GM19328 (cell line): Measurements from ENCODE around the gene PAX2.

Experiments used
- ATAC-seq: cut with Tn5 transposase; IDR thresholded peaks from one replicate; pipeline ENCODE4 v1.9.1; 2021; ENCODE audit warnings: mild to moderate bottlenecking, moderate library complexity; ENCODE audit not compliant: unreplicated experiment

The PAX2 gene

DNA sequence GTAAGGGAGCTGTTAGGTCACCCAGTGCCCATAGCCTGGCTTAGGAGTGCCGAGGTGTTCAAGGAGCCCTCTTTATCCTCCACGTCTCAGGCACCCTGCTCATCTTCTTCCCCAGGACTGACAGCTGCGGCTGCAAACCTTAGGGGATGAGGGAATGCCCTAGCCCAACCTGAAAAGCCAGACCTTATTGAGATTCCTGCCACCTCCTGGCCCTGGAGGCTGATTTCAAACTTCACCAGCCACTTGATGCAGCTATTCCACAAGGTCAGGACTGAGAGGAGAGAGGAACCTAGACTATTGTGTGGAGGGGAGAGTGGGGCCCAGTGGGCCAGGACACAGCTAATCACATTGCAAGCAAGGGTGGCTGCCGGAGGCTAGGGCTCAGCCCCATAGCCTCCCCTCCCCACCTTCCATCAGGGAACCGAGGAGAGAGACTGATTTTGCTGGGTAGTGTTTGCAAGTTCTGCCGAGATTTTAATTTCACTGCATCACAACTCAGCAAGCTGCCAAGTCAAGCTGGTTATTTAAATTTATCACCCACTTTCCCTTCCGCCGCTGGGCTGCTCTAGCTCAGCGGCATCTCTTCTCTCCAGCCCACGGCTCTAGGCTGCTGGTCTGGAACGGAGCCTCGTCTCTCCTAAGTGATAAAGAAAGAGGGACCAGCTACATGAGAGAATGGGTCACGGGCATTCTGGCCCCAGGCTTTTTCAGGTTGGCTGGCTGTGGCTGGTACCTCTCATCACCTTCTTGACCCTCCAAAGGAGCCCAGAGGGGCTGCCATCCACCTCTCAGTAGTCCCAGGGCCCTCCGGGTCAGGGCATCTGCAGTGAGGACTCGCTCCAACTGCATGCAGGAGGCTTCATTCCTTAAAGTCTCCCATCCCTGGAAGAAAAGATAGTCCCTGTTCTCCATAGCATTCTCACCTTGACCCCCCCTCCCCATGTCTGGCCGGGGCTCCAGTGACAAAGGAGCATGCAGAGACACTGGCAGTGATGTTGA lies 66.7 kb downstream of the PAX2 start:
- no peak for ATAC-seq

DNA sequence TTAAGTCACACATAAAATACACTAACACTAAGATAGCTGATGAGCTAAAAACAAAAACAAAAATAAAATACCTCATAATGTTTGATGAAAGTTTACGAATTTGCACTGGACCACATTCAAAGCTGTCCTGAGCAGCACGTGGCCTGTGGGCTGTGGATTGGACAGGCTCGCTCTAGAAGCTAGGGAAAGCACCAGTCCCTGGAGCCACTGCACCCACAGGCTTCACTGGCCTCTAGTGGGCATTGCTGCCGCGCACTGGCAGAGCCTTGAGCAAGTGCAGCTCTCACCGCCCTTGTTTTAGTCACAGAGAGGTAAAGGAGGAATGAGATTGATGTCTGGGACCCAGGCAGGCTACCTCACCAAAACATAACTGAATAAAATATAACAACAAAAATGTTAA lies 67.6 kb downstream of the PAX2 start:
- no peak for ATAC-seq

DNA sequence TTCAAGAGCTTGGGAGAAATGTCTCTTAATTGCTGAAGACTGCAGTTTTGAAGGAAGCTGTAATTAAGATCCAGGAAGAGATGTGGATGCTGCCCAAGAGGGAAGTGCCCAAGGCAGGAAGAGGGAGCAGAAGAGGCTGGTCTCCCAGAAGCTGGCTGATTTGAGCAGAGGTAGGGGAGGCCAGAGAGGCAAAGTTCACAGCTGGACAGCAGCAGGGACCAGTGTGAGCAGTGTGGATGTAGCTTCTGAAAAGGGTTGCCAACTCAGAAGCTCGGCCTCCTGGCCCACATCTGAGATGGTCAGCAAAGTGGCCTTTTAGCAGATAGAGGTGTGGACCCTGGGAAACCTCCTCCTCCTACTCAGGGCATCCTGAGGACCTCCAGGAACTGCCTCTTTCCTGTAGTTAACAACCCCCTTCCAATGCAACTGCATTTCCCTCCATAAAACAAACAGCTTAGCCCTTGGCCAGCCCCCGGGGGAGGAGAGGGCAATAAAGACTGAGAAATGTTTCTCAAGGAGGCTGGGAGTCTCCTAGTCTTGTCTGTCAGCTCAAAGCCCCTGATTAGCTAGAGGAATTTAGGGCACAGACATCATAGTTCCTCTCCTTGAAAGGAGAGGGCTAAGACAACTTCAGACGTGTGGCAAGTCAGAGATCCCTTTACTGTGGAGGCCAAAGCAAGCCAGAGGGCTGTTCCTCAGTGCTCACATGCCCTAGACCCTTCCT lies 69.5 kb downstream of the PAX2 start:
- ATAC-seq = no peak

DNA sequence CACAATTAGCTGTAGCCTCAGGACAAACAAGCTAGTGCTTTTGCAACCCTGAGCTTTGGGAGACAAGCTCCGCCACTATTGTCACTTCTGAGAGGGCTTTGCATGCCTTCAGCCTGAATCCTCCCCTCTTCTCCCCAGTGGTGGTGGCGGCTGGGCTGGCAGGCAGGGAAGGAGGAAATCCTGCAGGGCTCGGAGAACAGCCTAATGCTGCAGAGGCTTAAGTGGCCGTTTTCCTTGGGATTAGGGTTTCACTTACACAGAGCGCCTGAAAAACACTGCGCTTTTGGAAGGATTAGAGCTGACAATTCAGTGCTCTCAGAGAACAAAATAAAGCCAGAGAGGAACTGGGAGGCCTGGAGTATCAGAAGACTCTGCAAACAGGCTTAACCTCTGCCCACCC lies 71.3 kb downstream of the PAX2 start:
- ATAC-seq = no peak

DNA sequence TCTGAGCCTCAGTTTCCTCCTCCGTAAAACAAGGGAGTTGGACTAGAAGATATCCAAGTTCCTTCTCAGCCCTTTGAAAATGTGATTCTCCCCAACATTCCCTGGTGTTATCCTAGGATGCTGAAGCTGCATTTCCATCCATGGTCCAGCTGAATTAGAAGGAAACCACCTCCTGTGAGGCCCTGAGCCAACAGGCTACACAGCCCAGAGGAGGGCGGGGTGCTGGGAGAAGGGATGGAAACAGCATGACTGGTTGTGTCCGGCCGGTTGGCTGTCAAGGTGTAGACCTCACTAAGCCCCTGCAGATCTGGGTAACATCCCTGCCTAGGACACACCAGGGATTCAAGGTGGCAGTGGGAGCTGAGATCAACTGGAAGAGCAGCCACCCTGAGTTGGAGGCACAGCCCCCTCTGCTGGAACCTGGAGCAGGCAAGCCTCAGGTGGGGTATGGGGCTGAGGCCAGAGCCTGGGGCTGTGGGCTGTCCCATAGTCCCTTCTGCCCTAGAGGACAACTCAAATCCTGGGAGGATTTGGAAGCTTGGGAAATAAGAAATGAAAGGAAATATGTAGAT lies 72.0 kb downstream of the PAX2 start:
- no peak for ATAC-seq

DNA sequence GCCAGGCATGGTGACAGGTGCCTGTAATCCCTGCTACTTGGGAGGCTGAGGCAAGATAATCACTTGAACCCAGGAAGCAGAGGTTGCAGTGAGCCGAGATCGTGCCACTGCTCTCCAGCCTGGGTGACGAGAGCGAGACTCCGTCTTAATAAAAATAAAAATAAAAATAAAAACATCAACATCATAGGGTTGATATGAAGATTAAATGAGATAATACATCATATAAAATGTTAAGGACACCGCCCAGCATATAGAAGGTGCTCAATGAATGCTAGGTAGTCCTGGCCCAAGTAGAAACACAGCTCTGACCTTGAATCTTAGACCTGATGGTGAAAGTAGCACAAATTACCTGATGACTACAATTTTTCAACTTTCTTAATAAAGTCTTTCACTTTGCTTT lies 74.0 kb downstream of the PAX2 start:
- no peak for ATAC-seq

DNA sequence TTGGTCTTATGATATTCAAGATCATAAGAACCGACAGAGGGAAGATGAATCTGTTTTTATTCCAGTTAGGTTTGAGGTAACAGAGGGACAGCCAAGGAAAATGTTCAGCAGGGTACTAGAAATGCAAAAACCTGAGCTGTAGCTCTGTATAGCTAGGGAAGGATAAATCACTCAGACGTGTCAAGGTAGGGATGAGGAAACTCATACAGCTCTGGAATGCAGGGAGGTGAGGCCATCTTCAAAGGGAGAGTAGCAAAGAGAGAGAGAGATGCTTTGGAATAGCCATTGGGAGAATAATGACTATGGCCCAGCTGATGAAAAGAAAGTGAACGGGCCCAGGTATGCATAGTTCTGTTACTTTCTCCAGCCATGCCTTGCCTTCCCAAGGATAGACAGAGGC lies 77.8 kb downstream of the PAX2 start:
- no peak for ATAC-seq

DNA sequence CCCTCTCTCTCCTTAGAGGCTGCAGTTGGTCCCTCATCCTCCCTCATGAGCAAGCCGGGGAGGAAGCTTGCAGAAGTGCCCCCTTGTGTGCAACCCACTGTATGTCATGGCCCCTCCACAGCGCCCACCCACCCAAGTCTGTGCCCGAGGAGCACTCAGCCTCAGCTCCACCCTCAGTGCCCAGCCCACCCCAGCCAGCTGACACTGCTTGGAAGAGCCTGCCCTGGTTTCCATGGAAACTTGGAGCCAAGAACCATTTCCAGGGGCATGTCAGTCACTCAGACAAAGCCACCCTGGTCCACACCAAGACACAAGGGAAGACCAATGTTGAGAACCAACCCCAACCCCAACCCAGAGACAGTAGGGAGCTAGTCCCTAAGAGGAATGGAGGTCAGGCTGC lies 79.5 kb downstream of the PAX2 start:
- ATAC-seq = no peak

DNA sequence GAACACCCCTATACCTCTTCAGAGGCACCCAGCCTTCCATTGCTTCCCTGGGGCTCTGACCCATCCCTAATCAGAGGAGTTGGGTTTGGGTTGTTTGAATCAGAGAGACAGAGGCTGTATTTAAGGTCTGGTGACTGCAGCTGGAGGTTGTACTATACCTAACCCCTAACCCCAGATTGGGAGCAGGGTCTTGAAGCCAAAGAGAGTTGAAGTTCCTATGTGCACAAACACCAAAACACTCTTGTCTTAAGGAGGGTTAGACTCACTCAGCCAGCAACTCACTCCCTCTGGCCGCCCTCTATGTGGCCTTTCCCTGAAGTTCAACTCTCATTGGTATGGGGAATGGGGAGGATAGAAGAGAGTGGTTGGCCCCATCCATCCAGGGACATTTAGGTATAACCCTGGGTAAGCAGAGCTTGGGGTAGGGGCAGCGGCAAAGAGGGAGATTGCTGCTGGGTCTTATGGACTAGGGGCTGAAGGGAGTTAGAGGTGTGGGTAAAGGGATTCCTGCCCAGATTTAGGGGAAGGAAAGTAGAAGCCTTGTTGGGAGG lies 80.0 kb downstream of the PAX2 start:
- no peak for ATAC-seq

DNA sequence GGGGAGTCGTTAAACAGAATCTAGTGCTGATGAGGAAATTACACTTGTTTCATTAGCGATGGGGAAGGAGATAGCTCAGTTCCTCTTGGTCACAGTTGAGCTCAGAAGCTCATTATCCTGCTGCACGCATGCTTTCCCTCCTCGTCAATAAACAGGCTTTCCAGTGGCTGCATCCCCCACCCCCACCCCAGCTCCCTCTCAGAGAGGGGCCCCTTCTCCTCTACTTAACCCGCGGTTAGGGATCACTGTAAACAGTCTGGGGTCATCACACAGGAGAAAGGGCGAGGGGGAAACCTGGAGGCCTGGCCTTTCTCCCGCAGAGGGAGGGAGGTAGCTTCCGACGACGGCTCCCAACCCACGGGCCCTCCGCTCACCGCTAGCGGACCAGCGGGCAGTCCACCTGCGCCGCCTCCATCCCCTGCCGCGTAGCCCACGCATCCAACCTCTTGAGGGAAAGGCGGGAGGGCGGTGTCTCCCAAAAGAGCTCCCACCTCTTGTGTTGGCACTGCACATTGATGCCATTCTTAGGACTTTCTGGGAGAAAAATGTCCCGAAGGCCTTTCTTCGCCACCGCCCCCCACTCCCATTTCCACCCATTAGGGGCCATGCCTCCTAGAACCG lies 80.8 kb downstream of the PAX2 start:
- no peak for ATAC-seq

DNA sequence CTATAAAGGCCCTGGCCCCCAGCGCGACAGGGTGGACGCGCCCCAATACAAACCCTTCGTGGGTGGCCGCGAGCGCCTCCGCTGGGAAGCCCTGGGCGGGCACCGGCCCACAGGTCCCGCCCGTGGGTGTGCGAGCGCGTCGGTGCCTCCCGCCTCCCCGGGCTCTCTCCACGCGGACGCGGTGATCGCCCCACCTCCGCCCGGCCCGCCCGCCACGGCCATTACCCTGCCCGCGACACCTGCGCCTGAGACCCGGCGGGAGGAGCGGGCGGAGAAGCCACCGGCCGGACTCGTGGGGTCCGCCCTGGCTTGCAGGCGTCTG lies 81.2 kb downstream of the PAX2 start:
- ATAC-seq = no peak

DNA sequence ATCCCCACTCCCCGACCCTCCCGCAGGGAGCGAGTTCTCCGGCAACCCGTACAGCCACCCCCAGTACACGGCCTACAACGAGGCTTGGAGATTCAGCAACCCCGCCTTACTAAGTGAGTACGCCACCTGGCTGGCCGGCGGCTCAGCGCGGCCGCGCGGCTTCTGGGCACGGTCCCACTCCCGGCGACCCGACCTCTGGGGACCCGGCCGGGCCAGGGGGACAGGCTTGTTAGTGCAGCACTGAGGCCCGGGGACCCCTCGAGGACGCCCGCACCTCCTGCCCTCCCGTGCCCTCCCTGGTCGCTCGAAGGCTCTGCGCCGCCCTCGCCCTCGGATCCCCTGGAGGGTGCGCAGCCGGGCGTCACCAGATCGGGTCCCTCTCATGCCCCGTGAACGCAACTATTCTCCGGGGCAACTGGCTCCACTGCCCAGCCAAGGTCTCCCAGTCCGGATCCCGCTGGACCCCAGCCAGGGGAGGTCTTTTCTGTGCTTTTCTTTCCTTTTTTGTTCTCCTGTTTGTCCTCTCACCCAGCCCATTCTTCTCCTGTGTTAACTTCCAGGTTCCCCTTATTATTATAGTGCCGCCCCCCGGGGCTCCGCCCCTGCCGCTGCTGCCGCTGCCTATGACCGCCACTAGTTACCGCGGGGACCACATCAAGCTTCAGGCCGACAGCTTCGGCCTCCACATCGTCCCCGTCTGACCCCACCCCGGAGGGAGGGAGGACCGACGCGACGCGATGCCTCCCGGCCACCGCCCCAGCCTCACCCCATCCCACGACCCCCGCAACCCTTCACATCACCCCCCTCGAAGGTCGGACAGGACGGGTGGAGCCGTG lies 81.8 kb downstream of the PAX2 start:
- no peak for ATAC-seq

DNA sequence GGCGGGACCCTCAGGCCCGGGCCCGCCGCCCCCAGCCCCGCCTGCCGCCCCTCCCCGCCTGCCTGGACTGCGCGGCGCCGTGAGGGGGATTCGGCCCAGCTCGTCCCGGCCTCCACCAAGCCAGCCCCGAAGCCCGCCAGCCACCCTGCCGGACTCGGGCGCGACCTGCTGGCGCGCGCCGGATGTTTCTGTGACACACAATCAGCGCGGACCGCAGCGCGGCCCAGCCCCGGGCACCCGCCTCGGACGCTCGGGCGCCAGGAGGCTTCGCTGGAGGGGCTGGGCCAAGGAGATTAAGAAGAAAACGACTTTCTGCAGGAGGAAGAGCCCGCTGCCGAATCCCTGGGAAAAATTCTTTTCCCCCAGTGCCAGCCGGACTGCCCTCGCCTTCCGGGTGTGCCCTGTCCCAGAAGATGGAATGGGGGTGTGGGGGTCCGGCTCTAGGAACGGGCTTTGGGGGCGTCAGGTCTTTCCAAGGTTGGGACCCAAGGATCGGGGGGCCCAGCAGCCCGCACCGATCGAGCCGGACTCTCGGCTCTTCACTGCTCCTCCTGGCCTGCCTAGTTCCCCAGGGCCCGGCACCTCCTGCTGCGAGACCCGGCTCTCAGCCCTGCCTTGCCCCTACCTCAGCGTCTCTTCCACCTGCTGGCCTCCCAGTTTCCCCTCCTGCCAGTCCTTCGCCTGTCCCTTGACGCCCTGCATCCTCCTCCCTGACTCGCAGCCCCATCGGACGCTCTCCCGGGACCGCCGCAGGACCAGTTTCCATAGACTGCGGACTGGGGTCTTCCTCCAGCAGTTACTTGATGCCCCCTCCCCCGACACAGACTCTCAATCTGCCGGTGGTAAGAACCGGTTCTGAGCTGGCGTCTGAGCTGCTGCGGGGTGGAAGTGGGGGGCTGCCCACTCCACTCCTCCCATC lies 82.7 kb downstream of the PAX2 start:
- ATAC-seq = no peak

DNA sequence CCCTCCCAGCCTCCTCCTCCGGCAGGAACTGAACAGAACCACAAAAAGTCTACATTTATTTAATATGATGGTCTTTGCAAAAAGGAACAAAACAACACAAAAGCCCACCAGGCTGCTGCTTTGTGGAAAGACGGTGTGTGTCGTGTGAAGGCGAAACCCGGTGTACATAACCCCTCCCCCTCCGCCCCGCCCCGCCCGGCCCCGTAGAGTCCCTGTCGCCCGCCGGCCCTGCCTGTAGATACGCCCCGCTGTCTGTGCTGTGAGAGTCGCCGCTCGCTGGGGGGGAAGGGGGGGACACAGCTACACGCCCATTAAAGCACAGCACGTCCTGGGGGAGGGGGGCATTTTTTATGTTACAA lies 83.3 kb downstream of the PAX2 start:
- no peak for ATAC-seq

DNA sequence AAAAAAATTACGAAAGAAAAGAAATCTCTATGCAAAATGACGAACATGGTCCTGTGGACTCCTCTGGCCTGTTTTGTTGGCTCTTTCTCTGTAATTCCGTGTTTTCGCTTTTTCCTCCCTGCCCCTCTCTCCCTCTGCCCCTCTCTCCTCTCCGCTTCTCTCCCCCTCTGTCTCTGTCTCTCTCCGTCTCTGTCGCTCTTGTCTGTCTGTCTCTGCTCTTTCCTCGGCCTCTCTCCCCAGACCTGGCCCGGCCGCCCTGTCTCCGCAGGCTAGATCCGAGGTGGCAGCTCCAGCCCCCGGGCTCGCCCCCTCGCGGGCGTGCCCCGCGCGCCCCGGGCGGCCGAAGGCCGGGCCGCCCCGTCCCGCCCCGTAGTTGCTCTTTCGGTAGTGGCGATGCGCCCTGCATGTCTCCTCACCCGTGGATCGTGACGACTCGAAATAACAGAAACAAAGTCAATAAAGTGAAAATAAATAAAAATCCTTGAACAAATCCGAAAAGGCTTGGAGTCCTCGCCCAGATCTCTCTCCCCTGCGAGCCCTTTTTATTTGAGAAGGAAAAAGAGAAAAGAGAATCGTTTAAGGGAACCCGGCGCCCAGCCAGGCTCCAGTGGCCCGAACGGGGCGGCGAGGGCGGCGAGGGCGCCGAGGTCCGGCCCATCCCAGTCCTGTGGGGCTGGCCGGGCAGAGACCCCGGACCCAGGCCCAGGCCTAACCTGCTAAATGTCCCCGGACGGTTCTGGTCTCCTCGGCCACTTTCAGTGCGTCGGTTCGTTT lies 83.9 kb downstream of the PAX2 start:
- ATAC-seq = no peak

DNA sequence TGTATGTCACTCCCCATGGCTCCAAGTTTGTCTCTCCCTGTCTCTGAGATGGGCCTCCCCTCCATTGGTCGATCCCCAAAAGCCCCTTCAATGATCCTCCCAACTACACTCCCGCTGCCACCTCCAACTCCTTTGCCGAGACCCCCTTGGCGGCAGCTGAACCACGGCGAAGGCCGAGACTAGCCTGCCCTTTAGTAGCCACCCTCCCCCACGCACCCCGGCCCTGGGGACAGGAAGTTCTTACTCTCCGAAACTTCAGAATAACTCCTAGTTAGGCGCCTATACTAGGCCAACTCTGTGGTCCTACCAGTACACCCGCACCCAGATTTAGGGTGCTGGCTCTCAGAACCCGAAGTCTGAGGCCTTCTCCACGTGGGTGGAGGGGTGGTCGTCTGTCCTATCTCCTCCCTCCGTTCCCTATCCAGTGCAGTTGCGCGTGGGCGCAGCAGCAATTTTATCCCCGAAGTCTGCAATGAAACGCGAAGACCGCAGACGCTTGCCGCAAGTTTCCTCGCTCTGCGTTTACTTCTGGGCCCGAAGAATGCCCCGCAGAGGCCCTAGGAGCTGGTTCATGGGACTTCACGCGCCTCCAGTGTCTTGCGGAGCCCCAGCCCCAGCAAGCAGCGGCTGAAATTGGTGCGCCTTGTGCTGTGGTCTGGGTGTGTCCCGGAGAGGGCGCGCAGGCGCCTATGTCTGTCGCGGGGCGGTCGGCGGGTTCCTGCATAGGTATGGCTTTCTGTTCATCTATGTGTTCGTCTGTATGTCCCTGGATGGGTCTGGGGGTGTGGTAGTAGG lies 84.7 kb downstream of the PAX2 start:
- no peak for ATAC-seq

DNA sequence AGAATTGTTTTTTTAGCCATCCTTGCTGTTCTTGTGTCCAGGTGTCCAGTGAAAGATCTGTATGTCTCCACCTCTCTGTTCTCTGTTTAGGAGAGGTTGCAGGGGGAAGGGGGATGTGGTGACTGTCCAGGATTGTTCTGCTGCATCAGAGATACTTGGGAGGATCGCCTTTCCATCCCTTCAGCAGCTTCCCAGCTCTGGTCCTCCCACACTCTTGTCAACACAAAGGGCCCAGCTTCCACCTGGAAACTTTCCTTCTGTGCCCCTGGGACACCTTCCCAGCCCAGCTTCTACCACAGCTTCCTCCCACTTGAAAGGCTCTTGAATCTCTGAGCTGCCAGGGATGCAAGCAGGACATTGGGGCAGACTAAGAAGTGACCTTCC lies 85.3 kb downstream of the PAX2 start:
- no peak for ATAC-seq

DNA sequence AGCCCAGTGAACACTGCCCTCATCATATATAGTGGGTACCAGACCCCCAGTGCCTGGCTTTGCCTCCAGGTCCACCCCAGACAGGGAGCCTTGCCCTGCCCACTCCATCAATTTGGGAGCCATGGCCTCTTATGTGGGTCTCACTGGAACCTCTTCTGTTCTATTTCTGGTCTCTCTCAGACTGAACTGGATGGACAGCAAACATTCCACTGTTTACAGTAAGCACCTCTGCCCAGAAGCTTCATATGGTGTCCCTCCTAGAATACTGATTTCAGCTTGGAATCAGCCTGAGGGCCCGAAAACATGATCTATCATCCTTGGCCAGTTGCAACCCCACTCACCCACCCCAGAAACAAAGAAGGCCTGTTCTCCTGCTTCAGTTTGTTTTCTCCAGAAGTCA lies 86.4 kb downstream of the PAX2 start:
- ATAC-seq = no peak
